CD4-positive, alpha-beta T cell treated with Interleukin-15 for 1 hour (primary cell): ENCODE measurements around the gene CRACDL.
"Not testable (repeated sequence)": the region's sequence is repeated elsewhere in the genome, so short reads cannot be mapped to it uniquely, and the experiment has no call there.

Source experiments
- DNase-seq: peaks from one replicate; pipeline ENCODE4 v3.0.0-alpha.2; 2020

Gene CRACDL

GRCh38 chr2:98907385-98907784, 28.6 kb downstream of the CRACDL start:
- DNase-seq, result no peak

- no peak for DNase-seq
Observed at GRCh38 chr2:98903767-98904485, 32.1 kb downstream of the CRACDL start.

- no peak for DNase-seq
Observed at GRCh38 chr2:98903064-98903355, 33.0 kb downstream of the CRACDL start.

GRCh38 chr2:98902209-98903063, 33.6 kb downstream of the CRACDL start:
- no peak for DNase-seq

- DNase-seq, result no peak
Observed at GRCh38 chr2:98901702-98902101, 34.3 kb downstream of the CRACDL start.

- no peak for DNase-seq
Observed at GRCh38 chr2:98901291-98901690, 34.7 kb downstream of the CRACDL start.

GRCh38 chr2:98900721-98901120, 35.3 kb downstream of the CRACDL start:
- DNase-seq, result no peak

- not testable (repeated sequence) for DNase-seq
Observed at GRCh38 chr2:98899703-98900078, 36.3 kb downstream of the CRACDL start.

- DNase-seq, result no peak
Observed at GRCh38 chr2:98899041-98899702, 36.9 kb downstream of the CRACDL start.

GRCh38 chr2:98898423-98898841, 37.6 kb downstream of the CRACDL start:
- no peak for DNase-seq

- no peak for DNase-seq
Observed at GRCh38 chr2:98897746-98898145, 38.3 kb downstream of the CRACDL start.

GRCh38 chr2:98896944-98897343, 39.1 kb downstream of the CRACDL start:
- DNase-seq, result no peak

- no peak for DNase-seq
Observed at GRCh38 chr2:98896416-98896815, 39.6 kb downstream of the CRACDL start.

- no peak for DNase-seq
Observed at GRCh38 chr2:98895901-98896300, 40.1 kb downstream of the CRACDL start.

GRCh38 chr2:98895221-98895620, 40.8 kb downstream of the CRACDL start:
- DNase-seq, result no peak

- DNase-seq, result no peak
Observed at GRCh38 chr2:98894331-98895000, 41.6 kb downstream of the CRACDL start.

GRCh38 chr2:98893911-98894321, 42.1 kb downstream of the CRACDL start:
- DNase-seq, result no peak

GRCh38 chr2:98892871-98893270, 43.2 kb downstream of the CRACDL start:
- no peak for DNase-seq

GRCh38 chr2:98891591-98891990, 44.4 kb downstream of the CRACDL start:
- DNase-seq, result no peak

- DNase-seq, result no peak
Observed at GRCh38 chr2:98886066-98886554, 49.9 kb downstream of the CRACDL start.

- no peak for DNase-seq
Observed at GRCh38 chr2:98884658-98885057, 51.4 kb downstream of the CRACDL start.

GRCh38 chr2:98883780-98884211, 52.2 kb downstream of the CRACDL start:
- no peak for DNase-seq
